Body of pancreas (tissue), 4 donors: ENCODE measurements around the gene SAPCD1.

Experiments used
- POLR2A ChIP-seq, 3 donors: fragments of 450-650 bp; IDR thresholded peaks; one replicate each; pipeline ENCODE4 v1.6.1; 2016; ENCODE audit warnings: antibody characterized with exemption in 3 of 3, mild to moderate bottlenecking in 2 of 3
- TF ChIP-seq, protein P1 (sequence below), 7 experiments: fragments of 450-650 bp in 4 of 7; fragments of 200-600 bp in 3 of 7; sonication (generic) in 3 of 7; IDR thresholded peaks; one replicate each; pipeline ENCODE4 v1.5.1; 2016 to 2019; ENCODE audit warnings: antibody characterized with exemption in 7 of 7

DNA sequence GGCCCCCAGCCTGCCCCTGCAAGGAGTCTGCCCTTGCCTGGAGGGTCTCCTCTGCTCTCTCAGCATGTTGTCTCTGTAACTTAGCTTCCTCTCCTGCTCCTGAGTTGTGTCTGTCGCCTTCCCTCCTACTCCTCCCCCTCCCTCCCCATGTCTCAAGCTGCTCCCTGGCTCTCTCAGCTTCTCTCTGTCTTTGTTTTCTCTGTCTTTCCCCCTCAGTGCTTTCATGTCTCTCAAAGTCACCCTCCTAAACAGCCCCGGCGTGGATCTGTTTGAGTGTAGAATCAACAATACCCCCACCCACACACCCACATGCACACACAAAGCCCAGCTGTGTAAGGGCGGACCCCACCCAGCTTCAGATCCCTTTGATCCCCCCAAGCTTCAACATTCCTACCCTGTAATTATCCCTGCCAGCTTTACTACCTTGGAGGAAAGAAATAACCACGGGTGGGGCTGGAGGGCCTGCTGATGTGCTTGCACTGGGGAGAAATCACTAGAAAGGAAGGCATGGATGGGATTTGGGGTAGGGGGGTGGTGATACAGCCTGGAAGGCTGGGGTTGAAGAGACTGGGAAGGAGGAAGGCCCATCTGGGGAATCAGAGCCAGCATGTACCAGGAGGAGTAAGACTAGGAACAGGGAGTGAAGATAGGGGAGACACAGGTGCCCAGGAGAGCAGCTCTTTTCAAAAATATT lies 48.3 kb upstream of the SAPCD1 start:
- TF ChIP-seq, protein P1, sequence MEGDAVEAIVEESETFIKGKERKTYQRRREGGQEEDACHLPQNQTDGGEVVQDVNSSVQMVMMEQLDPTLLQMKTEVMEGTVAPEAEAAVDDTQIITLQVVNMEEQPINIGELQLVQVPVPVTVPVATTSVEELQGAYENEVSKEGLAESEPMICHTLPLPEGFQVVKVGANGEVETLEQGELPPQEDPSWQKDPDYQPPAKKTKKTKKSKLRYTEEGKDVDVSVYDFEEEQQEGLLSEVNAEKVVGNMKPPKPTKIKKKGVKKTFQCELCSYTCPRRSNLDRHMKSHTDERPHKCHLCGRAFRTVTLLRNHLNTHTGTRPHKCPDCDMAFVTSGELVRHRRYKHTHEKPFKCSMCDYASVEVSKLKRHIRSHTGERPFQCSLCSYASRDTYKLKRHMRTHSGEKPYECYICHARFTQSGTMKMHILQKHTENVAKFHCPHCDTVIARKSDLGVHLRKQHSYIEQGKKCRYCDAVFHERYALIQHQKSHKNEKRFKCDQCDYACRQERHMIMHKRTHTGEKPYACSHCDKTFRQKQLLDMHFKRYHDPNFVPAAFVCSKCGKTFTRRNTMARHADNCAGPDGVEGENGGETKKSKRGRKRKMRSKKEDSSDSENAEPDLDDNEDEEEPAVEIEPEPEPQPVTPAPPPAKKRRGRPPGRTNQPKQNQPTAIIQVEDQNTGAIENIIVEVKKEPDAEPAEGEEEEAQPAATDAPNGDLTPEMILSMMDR (IDR thresholded peaks at IDR 0.05), result no peak
- no peak for TF ChIP-seq POLR2A (IDR thresholded peaks at IDR 0.05)
